NK-92 (cell line): ENCODE measurements around the gene DIAPH2.

Experiments
- DNase-seq: peaks from one replicate; lab custom pipeline; 2025; ENCODE audit not compliant: unreplicated experiment; lab: John Stamatoyannopoulos, UW

The DIAPH2 gene

GRCh38 chrX:97446298-97446882 lies 761.7 kb downstream of the DIAPH2 start:
- no peak for DNase-seq

GRCh38 chrX:97447306-97447705 lies 762.7 kb downstream of the DIAPH2 start:
- DNase-seq: no peak

- no peak for DNase-seq
Measured at GRCh38 chrX:97452283-97452682, 767.6 kb downstream of the DIAPH2 start.

- no peak for DNase-seq
Measured at GRCh38 chrX:97461763-97462162, 777.1 kb downstream of the DIAPH2 start.

GRCh38 chrX:97471071-97471470 lies 786.4 kb downstream of the DIAPH2 start:
- no peak for DNase-seq

- DNase-seq: no peak
Measured at GRCh38 chrX:97474933-97475332, 790.3 kb downstream of the DIAPH2 start.

- no peak for DNase-seq
Measured at GRCh38 chrX:97479106-97479890, 794.7 kb downstream of the DIAPH2 start.

- no peak for DNase-seq
Measured at GRCh38 chrX:97481228-97481627, 796.6 kb downstream of the DIAPH2 start.

GRCh38 chrX:97482666-97483300 lies 798.1 kb downstream of the DIAPH2 start:
- DNase-seq: no peak

- no peak for DNase-seq
Measured at GRCh38 chrX:97490656-97491055, 806.0 kb downstream of the DIAPH2 start.

GRCh38 chrX:97494756-97495372 lies 810.2 kb downstream of the DIAPH2 start:
- no peak for DNase-seq

GRCh38 chrX:97498093-97498492 lies 813.5 kb downstream of the DIAPH2 start:
- DNase-seq: no peak

- no peak for DNase-seq
Measured at GRCh38 chrX:97504431-97504830, 819.8 kb downstream of the DIAPH2 start.

GRCh38 chrX:97517763-97518162 lies 833.1 kb downstream of the DIAPH2 start:
- DNase-seq: no peak

- DNase-seq: no peak
Measured at GRCh38 chrX:97522307-97522706, 837.7 kb downstream of the DIAPH2 start.

GRCh38 chrX:97524340-97524739 lies 839.7 kb downstream of the DIAPH2 start:
- DNase-seq: no peak

GRCh38 chrX:97524997-97525396 lies 840.4 kb downstream of the DIAPH2 start:
- no peak for DNase-seq

GRCh38 chrX:97525981-97526380 lies 841.3 kb downstream of the DIAPH2 start:
- no peak for DNase-seq

- DNase-seq: no peak
Measured at GRCh38 chrX:97527725-97528124, 843.1 kb downstream of the DIAPH2 start.

- DNase-seq: no peak
Measured at GRCh38 chrX:97529536-97530200, 845.0 kb downstream of the DIAPH2 start.

- DNase-seq: no peak
Measured at GRCh38 chrX:97531825-97532224, 847.2 kb downstream of the DIAPH2 start.
